Esophagus (tissue), 2 donors: Measurements from ENCODE around the gene CKB. TPM values are rescaled to one million over a fixed set of nuclear protein-coding genes. Genes with fewer than 3 reads are reported as not detected.
A peak's percentile ranks its signal among the peaks of the same experiment; 100 is the strongest.

ENCODE experiments used
- H3K27ac ChIP-seq, 2 donors: one replicate each; pipeline ENCODE4 v1.5.1; 2013; ENCODE audit warnings: low read depth in 2 of 2, mild to moderate bottlenecking in 2 of 2, inconsistent platforms in 1 of 2, low read length in 1 of 2, moderate library complexity in 1 of 2
- H3K27me3 ChIP-seq, 2 donors: one replicate each; pipeline ENCODE4 v1.6.1; 2013; ENCODE audit warnings: low read length in 2 of 2, control low read depth in 1 of 2, mild to moderate bottlenecking in 1 of 2; ENCODE audit not compliant: insufficient read depth in 2 of 2, control insufficient read depth in 1 of 2
- H3K36me3 ChIP-seq, 2 donors: one replicate each; pipeline ENCODE4 v1.6.1; 2013; ENCODE audit warnings: low read length in 1 of 2; ENCODE audit not compliant: control insufficient read depth in 2 of 2, insufficient read depth in 2 of 2
- H3K4me1 ChIP-seq, 2 donors: one replicate each; pipeline ENCODE4 v1.6.1; 2013; ENCODE audit warnings: low read length in 1 of 2; ENCODE audit not compliant: control insufficient read depth in 2 of 2, insufficient read depth in 2 of 2
- H3K4me3 ChIP-seq, 2 donors: one replicate each; pipeline ENCODE4 v1.5.1; 2013; ENCODE audit warnings: low read length in 2 of 2, mild to moderate bottlenecking in 2 of 2, low read depth in 1 of 2, moderate library complexity in 1 of 2
- H3K9me3 ChIP-seq, 2 donors: one replicate each; pipeline ENCODE4 v1.6.1; 2013; ENCODE audit warnings: mild to moderate bottlenecking in 2 of 2, low read depth in 1 of 2, low read length in 1 of 2, moderate library complexity in 1 of 2; ENCODE audit not compliant: control insufficient read depth in 2 of 2, insufficient read depth in 1 of 2
- WGBS, 2 donors: extraction: QIAGEN DNeasy Blood & Tissue Kit; methylation state at CpG; one replicate each; pipeline ENCODE4 v1.1.7; 2013; 5-methylcytosine and 5-hydroxymethylcytosine counted together
- polyA plus RNA-seq, 2 donors: library from polyadenylated mRNA; stranded (reverse); fragments of 200-250 nt; gene quantifications; one replicate each; pipeline ENCODE4 v1.2.3, GENCODE V29; 2013
- donor health status: healthy with polysubstance abuse.
- donor health status: Bipolar disorder and iron deficiency.

The CKB gene
- polyA plus RNA-seq, 2 donors, result 117 to 134 TPM

- Histone ChIP-seq H3K27ac (no peak overlapping the region), H3K4me1 (peaks cover 33 to 53% of the 10 kb centered on the region in 2 donors), H3K9me3 (no peaks in the 10 kb centered on the region), H3K4me3 (no peak overlapping the region), H3K27me3 (no peaks in the 10 kb centered on the region), H3K36me3 (no peaks in the 10 kb centered on the region)
- 90 to 92% methylated on average over 27 to 29 of the region's 29 CpGs for WGBS, 2 donors
These were observed 22.7 kb upstream of the CKB start for GRCh38 chr14:103545219-103545914.

- Histone ChIP-seq H3K27ac (no peak overlapping the region), H3K27me3 (no peaks in the 10 kb centered on the region), H3K36me3 (no peaks in the 10 kb centered on the region), H3K9me3 (no peaks in the 10 kb centered on the region), H3K4me3 (no peak overlapping the region), H3K4me1 (peaks cover 33 to 48% of the 10 kb centered on the region in 2 donors)
- WGBS, 2 donors, result 43 to 61% methylated on average over 24 to 35 of the region's 35 CpGs
These were observed 22.0 kb upstream of the CKB start for GRCh38 chr14:103544388-103545218.

GRCh38 chr14:103543721-103544387 is 21.2 kb upstream of the CKB start:
- H3K4me1 ChIP-seq, result peaks cover 26 to 45% of the 10 kb centered on the region in 2 donors
- no peak overlapping the region for H3K4me3 ChIP-seq
- no peaks in the 10 kb centered on the region for H3K9me3 ChIP-seq
- H3K36me3 ChIP-seq, result no peaks in the 10 kb centered on the region
- H3K27ac ChIP-seq, result no peak overlapping the region
- 51 to 58% methylated on average over 19 of the region's 19 CpGs for WGBS, 2 donors
- no peaks in the 10 kb centered on the region for H3K27me3 ChIP-seq

- H3K4me3 ChIP-seq, result no peak overlapping the region
- 58 to 72% methylated on average over 6 to 10 of the region's 10 CpGs for WGBS, 2 donors
- peak overlapping the region in 1 of 2 donors; percentile 10 for H3K27ac ChIP-seq
- H3K4me1 ChIP-seq, result peaks cover 26 to 43% of the 10 kb centered on the region in 2 donors
- no peaks in the 10 kb centered on the region for H3K9me3 ChIP-seq
- H3K27me3 ChIP-seq, result no peaks in the 10 kb centered on the region
- H3K36me3 ChIP-seq, result no peaks in the 10 kb centered on the region
These were observed 20.5 kb upstream of the CKB start for GRCh38 chr14:103543140-103543539.

- Histone ChIP-seq H3K4me3 (no peak overlapping the region), H3K4me1 (peaks cover 26 to 43% of the 10 kb centered on the region in 2 donors), H3K36me3 (no peaks in the 10 kb centered on the region), H3K27ac (peak overlapping the region; percentile 13 to 79), H3K9me3 (no peaks in the 10 kb centered on the region), H3K27me3 (no peaks in the 10 kb centered on the region)
- 12 to 22% methylated on average over 18 of the region's 18 CpGs for WGBS, 2 donors
These were observed 20.0 kb upstream of the CKB start for GRCh38 chr14:103542605-103543088.

- H3K36me3 ChIP-seq, result no peaks in the 10 kb centered on the region
- H3K9me3 ChIP-seq, result no peaks in the 10 kb centered on the region
- no peaks in the 10 kb centered on the region for H3K27me3 ChIP-seq
- H3K27ac ChIP-seq, result peak overlapping the region; percentile 37 to 79
- no peak overlapping the region for H3K4me3 ChIP-seq
- peaks cover 26 to 43% of the 10 kb centered on the region in 2 donors for H3K4me1 ChIP-seq
- WGBS, 2 donors, result 51 to 56% methylated on average over 33 of the region's 33 CpGs
These were observed 19.3 kb upstream of the CKB start for GRCh38 chr14:103541709-103542604.

GRCh38 chr14:103540821-103541708 is 18.4 kb upstream of the CKB start:
- Histone ChIP-seq H3K4me3 (no peak overlapping the region), H3K27me3 (no peaks in the 10 kb centered on the region), H3K36me3 (peaks cover 0 to 4% of the 10 kb centered on the region in 2 donors), H3K4me1 (peaks cover 26 to 37% of the 10 kb centered on the region in 2 donors), H3K27ac (peak overlapping the region; percentile 79 to 85), H3K9me3 (no peaks in the 10 kb centered on the region)
- WGBS, 2 donors, result 30 to 40% methylated on average over 17 of the region's 17 CpGs

GRCh38 chr14:103539056-103539825 is 16.6 kb upstream of the CKB start:
- H3K4me3 ChIP-seq, result no peak overlapping the region
- peaks cover 30 to 34% of the 10 kb centered on the region in 2 donors for H3K4me1 ChIP-seq
- H3K9me3 ChIP-seq, result no peaks in the 10 kb centered on the region
- WGBS, 2 donors, result 67 to 75% methylated on average over 25 to 28 of the region's 28 CpGs
- peaks cover 0 to 17% of the 10 kb centered on the region in 2 donors for H3K36me3 ChIP-seq
- no peaks in the 10 kb centered on the region for H3K27me3 ChIP-seq
- peak overlapping the region; percentile 46 to 54 for H3K27ac ChIP-seq
